HepG2 (cell line): ENCODE results near the gene MRPS31. TPM values are rescaled to one million over a fixed set of nuclear protein-coding genes. Genes with fewer than 3 reads are reported as not detected.
A peak's percentile ranks its signal among the peaks of the same experiment; 100 is the strongest.

Experiments used
- ARNT ChIP-seq: fragments of 450-650 bp; IDR thresholded peaks from 2 replicates; pipeline ENCODE4 v1.6.1; 2017
- ATF7 ChIP-seq, 2 experiments: fragments of 450-650 bp in 1 of 2; sonication (generic) in 1 of 2; formaldehyde crosslinking in 1 of 2; IDR thresholded peaks; 2 replicates each; pipeline versions ENCODE4 v1.4.0 to v1.6.1; 2016 to 2020; ENCODE audit warnings: antibody characterized with exemption in 1 of 2, mild to moderate bottlenecking in 1 of 2, missing genetic modification reagents in 1 of 2
- HIVEP1 ChIP-seq: sonication (generic); formaldehyde crosslinking; IDR thresholded peaks from 2 replicates; pipeline ENCODE4 v1.4.0; 2020; ENCODE audit warnings: mild to moderate bottlenecking, missing genetic modification reagents
- KAT8 ChIP-seq: IDR thresholded peaks from 2 replicates; pipeline ENCODE4 v1.6.1; 2016; ENCODE audit warnings: missing genetic modification reagents, missing compliant biosample characterization
- KDM3A ChIP-seq: IDR thresholded peaks from 2 replicates; pipeline ENCODE4 v1.6.1; 2018; ENCODE audit warnings: low read depth, missing compliant biosample characterization
- KLF15 ChIP-seq: sonication (generic); formaldehyde crosslinking; IDR thresholded peaks from 2 replicates; pipeline ENCODE4 v1.8.1; 2023; ENCODE audit warnings: borderline replicate concordance, mild to moderate bottlenecking, inconsistent platforms, missing genetic modification reagents, mixed read lengths
- MIER3 ChIP-seq: IDR thresholded peaks from 2 replicates; pipeline ENCODE4 v1.6.1; 2016; ENCODE audit warnings: missing compliant biosample characterization, borderline replicate concordance
- NKX3-1 ChIP-seq: sonication (generic); formaldehyde crosslinking; IDR thresholded peaks from 2 replicates; pipeline ENCODE4 v1.5.0; 2020; ENCODE audit warnings: missing genetic modification reagents
- NR0B2 ChIP-seq: sonication (generic); formaldehyde crosslinking; IDR thresholded peaks from 2 replicates; pipeline ENCODE4 v1.4.0; 2020; ENCODE audit warnings: mild to moderate bottlenecking, missing genetic modification reagents
- RERE ChIP-seq: IDR thresholded peaks from 2 replicates; pipeline ENCODE4 v1.6.1; 2016; ENCODE audit warnings: low read depth, missing genetic modification reagents, missing compliant biosample characterization
- SAFB2 ChIP-seq: sonication (generic); formaldehyde crosslinking; IDR thresholded peaks from 2 replicates; pipeline ENCODE4 v1.5.1; 2020; ENCODE audit warnings: missing genetic modification reagents, low read depth, mild to moderate bottlenecking, borderline replicate concordance
- TGIF2 ChIP-seq: IDR thresholded peaks from 2 replicates; pipeline ENCODE4 v1.6.1; 2016; ENCODE audit warnings: control low read depth, missing compliant biosample characterization
- ZNF274 ChIP-seq: sonication (generic); formaldehyde crosslinking; IDR thresholded peaks from 2 replicates; pipeline ENCODE4 v1.5.1; 2020; ENCODE audit warnings: mild to moderate bottlenecking, missing genetic modification reagents
- ZNF33A ChIP-seq: sonication (generic); formaldehyde crosslinking; IDR thresholded peaks from 2 replicates; pipeline ENCODE4 v1.5.1; 2020; ENCODE audit warnings: missing genetic modification reagents, mild to moderate bottlenecking, moderate library complexity, borderline replicate concordance
- ZNF350 ChIP-seq: sonication (generic); formaldehyde crosslinking; IDR thresholded peaks from 2 replicates; pipeline ENCODE4 v1.4.0; 2020; ENCODE audit warnings: mild to moderate bottlenecking, low read depth, missing genetic modification reagents, borderline replicate concordance
- ZNF451 ChIP-seq: sonication (generic); formaldehyde crosslinking; IDR thresholded peaks from 2 replicates; pipeline ENCODE4 v1.5.0; 2020; ENCODE audit warnings: mild to moderate bottlenecking, missing genetic modification reagents
- ZNF510 ChIP-seq: sonication (generic); formaldehyde crosslinking; IDR thresholded peaks from 2 replicates; pipeline ENCODE4 v1.4.0; 2020; ENCODE audit warnings: low read depth, mild to moderate bottlenecking, missing genetic modification reagents
- ZNF552 ChIP-seq: sonication (generic); formaldehyde crosslinking; IDR thresholded peaks from 2 replicates; pipeline ENCODE4 v1.9.0; 2022; ENCODE audit warnings: missing genetic modification reagents, mild to moderate bottlenecking, borderline replicate concordance
- ZNF614 ChIP-seq: IDR thresholded peaks from 2 replicates; pipeline ENCODE4 v1.6.1; 2018; ENCODE audit warnings: missing biosample characterization, missing genetic modification reagents, inconsistent platforms, borderline replicate concordance
- ZNF691 ChIP-seq: sonication (generic); formaldehyde crosslinking; IDR thresholded peaks from 2 replicates; pipeline ENCODE4 v1.4.0; 2020; ENCODE audit warnings: missing genetic modification reagents, low read depth, mild to moderate bottlenecking, borderline replicate concordance
- polyA plus RNA-seq, 8 experiments: library from polyadenylated mRNA; depleted of rRNA in 3 of 8; stranded (reverse) in 7 of 8; unstranded in 1 of 8; fragments of >200 nt; fragmentation: Illumina TruSeq in 4 of 8; extraction: Trizol in 4 of 8; gene quantifications; 2 replicates each; pipeline versions ENCODE4 v1.2.1 to v1.2.3, GENCODE V29; 2011 to 2016; ENCODE audit warnings: low read depth in 4 of 8, missing spikeins in 1 of 8, mixed read lengths in 1 of 8; ENCODE audit not compliant: insufficient read depth in 1 of 8
- total RNA-seq, 5 experiments: library from RNA; depleted of rRNA; stranded (reverse); fragments of >200 nt; fragmentation: Illumina TruSeq; extraction: Trizol; gene quantifications; 2 replicates each; pipeline ENCODE4 v1.2.3, GENCODE V29; 2016; ENCODE audit warnings: low read depth in 1 of 5
- TF ChIP-seq, protein P1 (sequence below): sonication (generic); formaldehyde crosslinking; IDR thresholded peaks from 2 replicates; pipeline ENCODE4 v1.4.0; 2020; ENCODE audit warnings: mild to moderate bottlenecking, low read depth, missing genetic modification reagents

The MRPS31 gene
- total and polyA plus RNA-seq, 2 of the 13 experiments (the other 11 are each of a cell fraction or from before 2014, with no cell fraction given): 23.7 to 34.1 TPM

DNA sequence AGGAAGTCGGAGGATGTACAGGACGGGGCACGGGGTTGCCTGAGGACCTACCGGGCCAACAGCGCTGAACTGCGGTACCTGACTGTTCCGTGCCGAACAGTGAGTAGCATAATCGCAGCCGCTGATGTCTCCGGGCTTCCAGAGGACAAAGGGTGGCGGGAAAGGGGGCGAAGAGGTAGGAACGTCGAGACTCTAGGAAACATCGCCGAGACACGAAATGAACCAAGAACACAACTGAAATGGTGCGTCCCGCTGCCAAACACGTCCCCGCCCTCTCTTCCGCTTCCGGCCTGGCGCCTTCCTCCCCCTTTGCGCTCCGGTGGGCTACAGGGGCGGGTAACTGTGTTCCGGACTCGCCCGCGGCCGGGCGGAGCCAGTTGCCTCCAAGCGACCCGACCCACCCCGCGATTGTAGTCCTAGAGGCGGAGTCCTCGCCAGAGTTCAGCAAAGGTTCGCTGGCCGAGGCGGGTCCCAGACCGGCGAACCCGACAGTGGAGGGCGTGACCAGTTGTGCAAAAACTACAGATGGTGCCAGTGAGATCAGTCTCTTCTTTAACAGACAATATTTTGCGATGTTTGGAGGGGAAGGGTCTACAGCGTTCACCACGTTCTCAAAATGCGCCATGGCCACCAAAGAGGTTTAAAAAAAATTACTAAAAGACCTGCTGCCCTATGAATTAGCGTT is at the start of gene MRPS31 (continued):
- peak; percentile 69 for TF ChIP-seq RERE (CRISPR knock-in tag)
- no peak for TF ChIP-seq NR0B2 (CRISPR knock-in tag)
- TF ChIP-seq ZNF274 (CRISPR knock-in tag): peak; percentile 74
- peak; percentile 98 for TF ChIP-seq MIER3 (CRISPR knock-in tag)
- 0 out of 2 replicates have a peak, but pooled peaks have one; percentile 62 for TF ChIP-seq ZNF510 (CRISPR knock-in tag)
- peak; percentile 70 for TF ChIP-seq TGIF2
- TF ChIP-seq NKX3-1: peak; percentile 43; the same call in 1 of the 2 replicates
- no peak for TF ChIP-seq ATF7 (IDR thresholded peaks at IDR 0.05)
- 0 out of 2 replicates have a peak, but pooled peaks have one; percentile 58 for TF ChIP-seq ATF7 (CRISPR knock-in tag; IDR thresholded peaks at IDR 0.05)
- no peak for TF ChIP-seq ARNT
- no peak for TF ChIP-seq ZNF33A
- TF ChIP-seq ZNF614: peak; percentile 97
- TF ChIP-seq KAT8 (CRISPR knock-in tag): peak; percentile 99
- TF ChIP-seq, protein P1, sequence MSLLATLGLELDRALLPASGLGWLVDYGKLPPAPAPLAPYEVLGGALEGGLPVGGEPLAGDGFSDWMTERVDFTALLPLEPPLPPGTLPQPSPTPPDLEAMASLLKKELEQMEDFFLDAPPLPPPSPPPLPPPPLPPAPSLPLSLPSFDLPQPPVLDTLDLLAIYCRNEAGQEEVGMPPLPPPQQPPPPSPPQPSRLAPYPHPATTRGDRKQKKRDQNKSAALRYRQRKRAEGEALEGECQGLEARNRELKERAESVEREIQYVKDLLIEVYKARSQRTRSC (CRISPR knock-in tag): 0 out of 2 replicates have a peak, but pooled peaks have one; percentile 73
- TF ChIP-seq KDM3A (CRISPR knock-in tag): peak; percentile 99
- peak; percentile 89; the same call in 1 of the 2 replicates for TF ChIP-seq ZNF451 (CRISPR knock-in tag)
- TF ChIP-seq HIVEP1: peak; percentile 71
- peak; percentile 86; the same call in 1 of the 2 replicates for TF ChIP-seq KLF15 (CRISPR knock-in tag)
- TF ChIP-seq ZNF691 (CRISPR knock-in tag): peak; percentile 93
- TF ChIP-seq ZNF350 (CRISPR knock-in tag): peak; percentile 96
- TF ChIP-seq SAFB2 (CRISPR knock-in tag): no peak; the same call in 1 of the 2 replicates
- peak; percentile 29; the same call in 1 of the 2 replicates for TF ChIP-seq ZNF552 (CRISPR knock-in tag)
